ENCODE data around the gene BRME1. TPM values are rescaled to one million over a fixed set of nuclear protein-coding genes. Genes with fewer than 3 reads are reported as not detected.

Gene BRME1
- polyA plus RNA-seq, 2 of the 4 experiments (the other 2 are of a cell fraction), result 0.12 to 1.2 TPM

DNA sequence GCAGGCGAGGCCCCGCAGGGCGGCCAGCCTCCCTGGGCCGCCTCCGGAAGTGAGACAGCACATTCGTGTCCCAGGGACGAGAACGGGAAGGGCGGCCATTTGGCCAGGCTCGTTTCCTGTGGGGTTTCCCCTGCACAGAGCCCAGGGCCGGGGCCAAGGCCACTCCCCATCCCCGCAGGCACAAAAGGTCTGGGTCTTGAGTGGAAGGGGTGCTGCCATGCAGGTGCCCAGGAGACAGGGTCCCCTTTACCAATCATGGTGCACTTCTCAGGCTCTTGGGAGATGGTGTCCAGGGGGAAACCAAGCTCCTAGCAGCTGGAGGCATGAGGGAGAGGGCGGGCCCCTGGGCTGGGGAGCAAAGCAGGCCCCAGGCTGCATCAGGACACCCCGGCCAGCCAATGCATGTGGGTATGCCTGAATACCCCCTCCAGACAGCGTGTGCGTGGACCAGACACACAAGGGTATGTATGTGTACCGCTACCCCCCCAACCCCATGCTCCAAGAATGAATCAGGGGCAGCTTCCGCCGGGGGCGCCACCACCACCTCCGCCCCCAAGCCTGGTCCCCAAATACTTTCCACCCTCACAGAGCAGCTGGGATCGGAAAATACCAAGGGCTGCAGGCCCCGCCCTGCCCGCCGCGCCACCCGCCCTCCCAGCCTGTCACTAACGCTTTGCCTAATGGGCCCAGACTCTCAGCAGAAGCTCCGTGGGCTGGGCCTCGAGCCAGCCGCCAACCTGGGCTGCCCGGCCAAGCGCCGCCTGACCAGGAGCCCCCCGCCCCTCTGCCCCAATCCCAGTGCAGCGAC is 66.6 kb downstream of the BRME1 start:
- ATAC-seq, result peak in 1 of 2 experiments; percentile 9; a peak in 3 of 6 replicates
- DNase-seq (ENCODE audit: low read depth in 1 of 2, low spot score in 1 of 2), result peak in 1 of 2 experiments; percentile 57
- 0% methylated on average over 5 of the region's 36 CpGs for WGBS (ENCODE audit: missing lambda C conversion rate)
- Histone ChIP-seq H3K27ac (peak overlapping the region; percentile 100), H3K4me3 (peak overlapping the region; percentile 95), H3K4me2 (peak overlapping the region; percentile 100), H3K9me3 (no peaks in the 10 kb centered on the region), H3K4me1 (peaks cover 57% of the 10 kb centered on the region)
- ChIA-PET CTCF (interaction anchor here (0.8 to 10.7 kb wide), 2 partner anchors 17 to 33 kb away, joined by 4 to 271 read pairs; no protein-coding TSS in a partner anchor), POLR2A (interaction anchor here (0.9 to 4.2 kb wide), 6 partner anchors 8 to 41 kb away, joined by 3 to 41 read pairs (median 8); no protein-coding TSS in a partner anchor)
- no peak for FAIRE-seq
- TF ChIP-seq MAFK (IDR thresholded peaks at IDR 0.05; ENCODE audit: partially characterized antibody), result peak; percentile 57
- TF ChIP-seq EHF (CRISPR knock-in tag; IDR thresholded peaks at IDR 0.05), result no peak
- TF ChIP-seq TP53 (CRISPR knock-in tag; IDR thresholded peaks at IDR 0.05), result peak; percentile 76
- TF ChIP-seq PHF8 (IDR thresholded peaks at IDR 0.05; ENCODE audit: borderline replicate concordance, low read depth), result no peak
- TF ChIP-seq NR3C1 (IDR thresholded peaks at IDR 0.05), result no peak
- TF ChIP-seq FOSL2 (IDR thresholded peaks at IDR 0.05), result no peak
- no peak for TF ChIP-seq FOSL2 (CRISPR knock-in tag; IDR thresholded peaks at IDR 0.05)
- TF ChIP-seq, protein P1, sequence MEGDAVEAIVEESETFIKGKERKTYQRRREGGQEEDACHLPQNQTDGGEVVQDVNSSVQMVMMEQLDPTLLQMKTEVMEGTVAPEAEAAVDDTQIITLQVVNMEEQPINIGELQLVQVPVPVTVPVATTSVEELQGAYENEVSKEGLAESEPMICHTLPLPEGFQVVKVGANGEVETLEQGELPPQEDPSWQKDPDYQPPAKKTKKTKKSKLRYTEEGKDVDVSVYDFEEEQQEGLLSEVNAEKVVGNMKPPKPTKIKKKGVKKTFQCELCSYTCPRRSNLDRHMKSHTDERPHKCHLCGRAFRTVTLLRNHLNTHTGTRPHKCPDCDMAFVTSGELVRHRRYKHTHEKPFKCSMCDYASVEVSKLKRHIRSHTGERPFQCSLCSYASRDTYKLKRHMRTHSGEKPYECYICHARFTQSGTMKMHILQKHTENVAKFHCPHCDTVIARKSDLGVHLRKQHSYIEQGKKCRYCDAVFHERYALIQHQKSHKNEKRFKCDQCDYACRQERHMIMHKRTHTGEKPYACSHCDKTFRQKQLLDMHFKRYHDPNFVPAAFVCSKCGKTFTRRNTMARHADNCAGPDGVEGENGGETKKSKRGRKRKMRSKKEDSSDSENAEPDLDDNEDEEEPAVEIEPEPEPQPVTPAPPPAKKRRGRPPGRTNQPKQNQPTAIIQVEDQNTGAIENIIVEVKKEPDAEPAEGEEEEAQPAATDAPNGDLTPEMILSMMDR (IDR thresholded peaks at IDR 0.05), result no peak
- TF ChIP-seq CHD4 (IDR thresholded peaks at IDR 0.05; ENCODE audit: borderline replicate concordance), result no peak
- TF ChIP-seq ESRRA (IDR thresholded peaks at IDR 0.05; ENCODE audit: borderline replicate concordance, low read length), result no peak
- peak; percentile 83 for TF ChIP-seq POLR2AphosphoS2 (conservative IDR thresholded peaks at IDR 0.05; ENCODE audit: low read length)
- TF ChIP-seq, protein P2, sequence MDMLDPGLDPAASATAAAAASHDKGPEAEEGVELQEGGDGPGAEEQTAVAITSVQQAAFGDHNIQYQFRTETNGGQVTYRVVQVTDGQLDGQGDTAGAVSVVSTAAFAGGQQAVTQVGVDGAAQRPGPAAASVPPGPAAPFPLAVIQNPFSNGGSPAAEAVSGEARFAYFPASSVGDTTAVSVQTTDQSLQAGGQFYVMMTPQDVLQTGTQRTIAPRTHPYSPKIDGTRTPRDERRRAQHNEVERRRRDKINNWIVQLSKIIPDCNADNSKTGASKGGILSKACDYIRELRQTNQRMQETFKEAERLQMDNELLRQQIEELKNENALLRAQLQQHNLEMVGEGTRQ (IDR thresholded peaks at IDR 0.05), result no peak
- no peak for TF ChIP-seq JUNB (IDR thresholded peaks at IDR 0.05)
- TF ChIP-seq EHMT2 (IDR thresholded peaks at IDR 0.05; ENCODE audit: low read depth), result no peak
- no peak for TF ChIP-seq KDM5A (IDR thresholded peaks at IDR 0.05)
- TF ChIP-seq ZSCAN20 (CRISPR knock-in tag; IDR thresholded peaks at IDR 0.05), result no peak
- no peak for TF ChIP-seq SMC3 (IDR thresholded peaks at IDR 0.05)
- no peak for TF ChIP-seq ZFP36 (IDR thresholded peaks at IDR 0.05; ENCODE audit: borderline replicate concordance, partially characterized antibody)
- TF ChIP-seq, protein P3, sequence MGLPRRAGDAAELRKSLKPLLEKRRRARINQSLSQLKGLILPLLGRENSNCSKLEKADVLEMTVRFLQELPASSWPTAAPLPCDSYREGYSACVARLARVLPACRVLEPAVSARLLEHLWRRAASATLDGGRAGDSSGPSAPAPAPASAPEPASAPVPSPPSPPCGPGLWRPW (IDR thresholded peaks at IDR 0.05), result no peak
- TF ChIP-seq HOXB13 (CRISPR knock-in tag; IDR thresholded peaks at IDR 0.05; ENCODE audit: low read depth), result no peak
- TF ChIP-seq JUN (IDR thresholded peaks at IDR 0.05), result peak in 1 of 2 experiments; percentile 16; a peak in 1 of 5 replicates
- TF ChIP-seq NPAS2 (CRISPR knock-in tag; IDR thresholded peaks at IDR 0.05; ENCODE audit: borderline replicate concordance), result no peak
- TF ChIP-seq ZNF302 (CRISPR knock-in tag; IDR thresholded peaks at IDR 0.05), result no peak
- TF ChIP-seq, protein P4, sequence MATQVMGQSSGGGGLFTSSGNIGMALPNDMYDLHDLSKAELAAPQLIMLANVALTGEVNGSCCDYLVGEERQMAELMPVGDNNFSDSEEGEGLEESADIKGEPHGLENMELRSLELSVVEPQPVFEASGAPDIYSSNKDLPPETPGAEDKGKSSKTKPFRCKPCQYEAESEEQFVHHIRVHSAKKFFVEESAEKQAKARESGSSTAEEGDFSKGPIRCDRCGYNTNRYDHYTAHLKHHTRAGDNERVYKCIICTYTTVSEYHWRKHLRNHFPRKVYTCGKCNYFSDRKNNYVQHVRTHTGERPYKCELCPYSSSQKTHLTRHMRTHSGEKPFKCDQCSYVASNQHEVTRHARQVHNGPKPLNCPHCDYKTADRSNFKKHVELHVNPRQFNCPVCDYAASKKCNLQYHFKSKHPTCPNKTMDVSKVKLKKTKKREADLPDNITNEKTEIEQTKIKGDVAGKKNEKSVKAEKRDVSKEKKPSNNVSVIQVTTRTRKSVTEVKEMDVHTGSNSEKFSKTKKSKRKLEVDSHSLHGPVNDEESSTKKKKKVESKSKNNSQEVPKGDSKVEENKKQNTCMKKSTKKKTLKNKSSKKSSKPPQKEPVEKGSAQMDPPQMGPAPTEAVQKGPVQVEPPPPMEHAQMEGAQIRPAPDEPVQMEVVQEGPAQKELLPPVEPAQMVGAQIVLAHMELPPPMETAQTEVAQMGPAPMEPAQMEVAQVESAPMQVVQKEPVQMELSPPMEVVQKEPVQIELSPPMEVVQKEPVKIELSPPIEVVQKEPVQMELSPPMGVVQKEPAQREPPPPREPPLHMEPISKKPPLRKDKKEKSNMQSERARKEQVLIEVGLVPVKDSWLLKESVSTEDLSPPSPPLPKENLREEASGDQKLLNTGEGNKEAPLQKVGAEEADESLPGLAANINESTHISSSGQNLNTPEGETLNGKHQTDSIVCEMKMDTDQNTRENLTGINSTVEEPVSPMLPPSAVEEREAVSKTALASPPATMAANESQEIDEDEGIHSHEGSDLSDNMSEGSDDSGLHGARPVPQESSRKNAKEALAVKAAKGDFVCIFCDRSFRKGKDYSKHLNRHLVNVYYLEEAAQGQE (IDR thresholded peaks at IDR 0.05), result no peak; the same call in 1 of the 2 replicates
- no peak for TF ChIP-seq SREBF2 (IDR thresholded peaks at IDR 0.05)
- TF ChIP-seq HOXB5 (CRISPR knock-in tag; IDR thresholded peaks at IDR 0.05), result no peak
- TF ChIP-seq HOXA7 (CRISPR knock-in tag; IDR thresholded peaks at IDR 0.05), result peak; percentile 67
- TF ChIP-seq NFE2L2 (conservative IDR thresholded peaks at IDR 0.05; ENCODE audit: low read length), result 0 out of 2 replicates have a peak, but pooled peaks have one; percentile 31
- no peak for TF ChIP-seq HEYL (CRISPR knock-in tag; IDR thresholded peaks at IDR 0.05)
- TF ChIP-seq MAZ (IDR thresholded peaks at IDR 0.05; ENCODE audit: borderline replicate concordance, low read depth, low read length), result no peak
- TF ChIP-seq TFCP2L1 (CRISPR knock-in tag; IDR thresholded peaks at IDR 0.05), result 0 out of 2 replicates have a peak, but pooled peaks have one; percentile 63
- TF ChIP-seq, protein P5, sequence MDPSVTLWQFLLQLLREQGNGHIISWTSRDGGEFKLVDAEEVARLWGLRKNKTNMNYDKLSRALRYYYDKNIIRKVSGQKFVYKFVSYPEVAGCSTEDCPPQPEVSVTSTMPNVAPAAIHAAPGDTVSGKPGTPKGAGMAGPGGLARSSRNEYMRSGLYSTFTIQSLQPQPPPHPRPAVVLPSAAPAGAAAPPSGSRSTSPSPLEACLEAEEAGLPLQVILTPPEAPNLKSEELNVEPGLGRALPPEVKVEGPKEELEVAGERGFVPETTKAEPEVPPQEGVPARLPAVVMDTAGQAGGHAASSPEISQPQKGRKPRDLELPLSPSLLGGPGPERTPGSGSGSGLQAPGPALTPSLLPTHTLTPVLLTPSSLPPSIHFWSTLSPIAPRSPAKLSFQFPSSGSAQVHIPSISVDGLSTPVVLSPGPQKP (IDR thresholded peaks at IDR 0.05; ENCODE audit: low read depth, low read length), result no peak
- TF ChIP-seq, protein P6, sequence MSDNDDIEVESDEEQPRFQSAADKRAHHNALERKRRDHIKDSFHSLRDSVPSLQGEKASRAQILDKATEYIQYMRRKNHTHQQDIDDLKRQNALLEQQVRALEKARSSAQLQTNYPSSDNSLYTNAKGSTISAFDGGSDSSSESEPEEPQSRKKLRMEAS (IDR thresholded peaks at IDR 0.05), result peak; percentile 7; the same call in 1 of the 2 replicates

All from A549 (cell line).